ENCODE results near the gene PTGER4.
A peak's percentile ranks its signal among the peaks of the same experiment; 100 is the strongest.

PTGER4 gene

GRCh38 chr5:40680741-40681362 is 1.1 kb downstream of the PTGER4 start:
- ChIA-PET POLR2A (interaction anchor here (0.7 to 1.4 kb wide), 3 partner anchors 53 to 457 kb away, joined by 3 to 4 read pairs (median 3); no protein-coding TSS in a partner anchor), CTCF (interaction anchor here (1.4 to 7.5 kb wide), 4 partner anchors 9 to 965 kb away, joined by 3 to 50 read pairs (median 6); no protein-coding TSS in a partner anchor)
- H3K4me3 ChIP-seq (ENCODE audit: low read depth, low read length), result peak overlapping the region; percentile 75
- peak; percentile 41 for TF ChIP-seq CTCF (IDR thresholded peaks at IDR 0.05; ENCODE audit: insufficient read depth, low read length, missing control alignments)
- DNase-seq (ENCODE audit: low read depth, low spot score), result no peak

GRCh38 chr5:40681363-40682153 is 1.8 kb downstream of the PTGER4 start:
- no peak for TF ChIP-seq CTCF (IDR thresholded peaks at IDR 0.05; ENCODE audit: insufficient read depth, low read length, missing control alignments)
- DNase-seq (ENCODE audit: low read depth, low spot score), result no peak
- ChIA-PET CTCF (interaction anchor here (1.8 to 7.5 kb wide), 2 partner anchors 733 to 966 kb away, joined by 5 to 50 read pairs; no protein-coding TSS in a partner anchor), POLR2A (no interaction called here)
- H3K4me3 ChIP-seq (ENCODE audit: low read depth, low read length), result peak overlapping the region; percentile 75

- ChIA-PET POLR2A (no interaction called here), CTCF (interaction anchor here (1.0 to 7.5 kb wide), 2 partner anchors 734 to 968 kb away, joined by 5 to 50 read pairs; no protein-coding TSS in a partner anchor)
- no peak for DNase-seq (ENCODE audit: low read depth, low spot score)
- peak overlapping the region; percentile 75 for H3K4me3 ChIP-seq (ENCODE audit: low read depth, low read length)
- TF ChIP-seq CTCF (IDR thresholded peaks at IDR 0.05; ENCODE audit: insufficient read depth, low read length, missing control alignments), result no peak
These were observed 2.7 kb downstream of the PTGER4 start for GRCh38 chr5:40682154-40683017.

- no peak for TF ChIP-seq CTCF (IDR thresholded peaks at IDR 0.05; ENCODE audit: insufficient read depth, low read length, missing control alignments)
- no peak for DNase-seq (ENCODE audit: low read depth, low spot score)
- CTCF ChIA-PET, result interaction anchor here (1.2 to 7.5 kb wide), 5 partner anchors 175 to 1106 kb away, joined by 3 to 67 read pairs (median 5); no protein-coding TSS in a partner anchor
- H3K4me3 ChIP-seq (ENCODE audit: low read depth, low read length), result no peak overlapping the region
- POLR2A ChIA-PET, result no interaction called here
These were observed 3.6 kb downstream of the PTGER4 start for GRCh38 chr5:40683305-40683704.

GRCh38 chr5:40685193-40685592 is 5.5 kb downstream of the PTGER4 start:
- no peak for DNase-seq (ENCODE audit: low read depth, low spot score)
- ChIA-PET POLR2A (interaction anchor here (0.6 to 0.8 kb wide), 2 partner anchors 76 to 969 kb away, joined by 3 read pairs; no protein-coding TSS in a partner anchor), CTCF (interaction anchor here (0.9 to 7.5 kb wide), 4 partner anchors 412 to 971 kb away, joined by 3 to 67 read pairs (median 28); no protein-coding TSS in a partner anchor)
- H3K4me3 ChIP-seq (ENCODE audit: low read depth, low read length), result no peak overlapping the region
- no peak for TF ChIP-seq CTCF (IDR thresholded peaks at IDR 0.05; ENCODE audit: insufficient read depth, low read length, missing control alignments)
